ENCODE measurements around the gene RAMP2.
A peak's percentile ranks its signal among the peaks of the same experiment; 100 is the strongest.

The RAMP2 gene

DNA sequence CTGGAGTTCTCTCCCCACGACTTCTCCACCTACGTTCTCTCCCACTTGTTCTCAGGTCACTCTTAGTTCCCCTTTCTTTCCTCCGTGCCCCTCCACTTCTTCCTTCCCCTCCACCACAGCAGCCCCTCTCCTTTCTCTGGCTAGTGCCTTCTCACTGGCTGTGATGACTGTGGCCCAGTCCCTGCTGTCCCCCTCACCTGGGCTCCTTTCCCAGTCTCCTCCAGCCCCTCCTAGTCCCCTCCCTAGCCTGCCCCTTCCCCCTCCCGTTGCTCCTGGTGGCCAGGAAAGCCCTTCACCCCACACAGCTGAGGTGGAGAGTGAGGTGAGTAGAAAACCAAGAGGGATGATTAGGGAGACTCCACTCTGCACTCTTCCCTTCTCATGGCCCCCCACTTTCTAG is 34.0 kb downstream of the RAMP2 start:
- no peak for DNase-seq

DNA sequence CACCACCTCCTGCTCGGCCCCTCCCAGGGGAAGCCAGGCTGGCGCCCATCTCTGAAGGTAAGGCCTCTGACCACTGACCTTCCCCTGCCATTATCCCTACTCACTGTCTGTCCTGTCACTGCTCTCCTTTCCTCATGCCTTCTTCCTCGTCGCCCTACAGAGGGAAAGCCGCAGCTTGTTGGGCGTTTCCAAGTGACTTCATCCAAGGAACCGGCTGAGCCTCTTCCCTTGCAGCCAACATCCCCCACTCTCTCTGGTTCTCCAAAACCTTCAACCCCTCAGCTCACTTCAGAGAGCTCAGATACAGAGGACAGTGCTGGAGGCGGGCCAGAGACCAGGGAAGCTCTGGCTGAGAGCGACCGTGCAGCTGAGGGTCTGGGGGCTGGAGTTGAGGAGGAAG is 34.4 kb downstream of the RAMP2 start:
- DNase-seq, result no peak

DNA sequence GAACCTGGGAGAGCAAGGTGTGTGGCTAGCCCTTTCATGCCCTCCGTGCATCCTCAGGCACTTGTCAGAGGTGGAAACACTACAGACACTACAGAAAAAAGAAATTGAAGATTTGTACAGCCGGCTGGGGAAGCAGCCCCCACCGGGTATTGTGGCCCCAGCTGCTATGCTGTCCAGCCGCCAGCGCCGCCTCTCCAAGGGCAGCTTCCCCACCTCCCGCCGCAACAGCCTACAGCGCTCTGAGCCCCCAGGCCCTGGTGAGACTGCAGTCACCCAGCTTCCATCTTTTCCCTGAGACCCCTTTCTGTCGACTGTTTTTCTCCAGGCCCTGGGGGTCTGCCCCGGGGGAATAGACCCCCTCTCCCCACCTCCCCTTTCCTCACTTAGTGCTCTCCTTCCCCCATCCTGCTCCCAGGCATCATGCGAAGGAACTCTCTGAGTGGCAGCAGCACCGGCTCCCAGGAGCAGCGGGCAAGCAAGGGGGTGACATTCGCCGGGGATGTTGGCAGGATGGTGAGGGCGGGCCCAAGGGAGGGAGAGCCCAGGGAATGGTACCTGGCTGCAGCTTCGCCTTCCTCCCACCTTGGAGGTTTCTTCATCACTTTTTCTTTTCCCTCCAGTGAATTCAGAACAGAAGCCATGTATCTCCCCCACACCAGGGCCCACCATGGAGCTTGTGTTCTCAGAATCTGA is 35.2 kb downstream of the RAMP2 start:
- no peak for DNase-seq

DNA sequence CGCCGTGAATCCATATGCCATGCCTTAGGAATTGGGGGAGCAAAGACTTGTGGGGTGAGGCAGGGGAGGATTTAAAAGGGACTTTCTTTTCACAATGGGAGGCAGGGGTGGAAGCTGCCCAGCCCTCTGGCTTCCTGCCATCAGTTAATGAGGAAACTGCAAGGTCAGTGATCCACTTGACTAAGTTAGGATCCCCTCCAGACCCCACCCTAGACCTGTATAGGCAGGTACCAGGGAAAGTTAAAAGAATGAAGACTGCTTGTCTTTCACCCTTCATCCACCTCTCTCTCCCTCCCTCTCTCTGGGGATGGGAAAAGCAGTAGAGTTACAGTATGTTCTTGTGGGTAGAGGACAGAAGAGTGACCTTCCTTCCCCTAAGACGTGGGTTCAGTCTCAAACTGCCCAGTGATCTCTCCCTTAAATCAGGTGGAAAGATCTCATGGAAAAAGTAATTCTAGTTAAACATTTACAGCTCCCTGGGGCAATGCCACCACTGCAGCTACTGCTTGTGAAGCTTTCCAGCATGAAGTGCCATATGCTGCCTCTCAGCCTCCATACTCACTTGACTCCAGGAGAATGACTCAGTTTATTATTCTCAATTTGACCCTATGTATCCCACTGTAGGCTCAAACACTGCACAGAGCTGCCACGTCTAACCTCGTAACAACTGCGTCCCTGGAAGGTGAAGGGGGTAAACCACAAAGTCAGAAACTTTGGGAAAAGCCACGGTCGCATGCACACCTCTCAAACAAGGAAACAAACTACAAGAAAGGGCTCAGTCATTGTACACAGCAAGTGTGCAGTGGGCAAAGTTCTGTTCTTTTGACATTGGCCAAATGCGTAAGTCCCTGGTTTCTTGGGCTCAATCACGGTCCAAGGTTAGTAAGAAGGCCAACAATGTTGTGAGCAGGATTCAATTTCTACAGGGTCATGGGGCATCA is 36.3 kb downstream of the RAMP2 start:
- DNase-seq, result no peak

DNA sequence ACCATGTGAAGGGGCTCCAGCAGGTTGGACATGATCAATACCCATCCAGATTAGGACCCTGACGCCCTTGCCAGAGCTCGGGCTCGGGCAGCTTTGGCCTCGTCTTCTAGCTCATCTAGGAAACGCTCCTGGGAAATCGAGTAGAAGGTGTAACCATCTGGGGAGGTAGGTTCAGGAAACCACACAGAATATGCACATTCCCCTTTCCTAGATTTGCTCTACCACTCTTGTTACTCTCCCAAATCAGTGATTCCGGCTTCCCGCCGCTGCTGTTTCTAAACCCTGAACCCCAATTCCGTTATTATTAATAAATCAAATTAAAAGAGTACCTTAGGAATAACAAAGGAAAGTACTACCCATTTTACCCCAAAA is 37.0 kb downstream of the RAMP2 start:
- DNase-seq, result no peak

DNA sequence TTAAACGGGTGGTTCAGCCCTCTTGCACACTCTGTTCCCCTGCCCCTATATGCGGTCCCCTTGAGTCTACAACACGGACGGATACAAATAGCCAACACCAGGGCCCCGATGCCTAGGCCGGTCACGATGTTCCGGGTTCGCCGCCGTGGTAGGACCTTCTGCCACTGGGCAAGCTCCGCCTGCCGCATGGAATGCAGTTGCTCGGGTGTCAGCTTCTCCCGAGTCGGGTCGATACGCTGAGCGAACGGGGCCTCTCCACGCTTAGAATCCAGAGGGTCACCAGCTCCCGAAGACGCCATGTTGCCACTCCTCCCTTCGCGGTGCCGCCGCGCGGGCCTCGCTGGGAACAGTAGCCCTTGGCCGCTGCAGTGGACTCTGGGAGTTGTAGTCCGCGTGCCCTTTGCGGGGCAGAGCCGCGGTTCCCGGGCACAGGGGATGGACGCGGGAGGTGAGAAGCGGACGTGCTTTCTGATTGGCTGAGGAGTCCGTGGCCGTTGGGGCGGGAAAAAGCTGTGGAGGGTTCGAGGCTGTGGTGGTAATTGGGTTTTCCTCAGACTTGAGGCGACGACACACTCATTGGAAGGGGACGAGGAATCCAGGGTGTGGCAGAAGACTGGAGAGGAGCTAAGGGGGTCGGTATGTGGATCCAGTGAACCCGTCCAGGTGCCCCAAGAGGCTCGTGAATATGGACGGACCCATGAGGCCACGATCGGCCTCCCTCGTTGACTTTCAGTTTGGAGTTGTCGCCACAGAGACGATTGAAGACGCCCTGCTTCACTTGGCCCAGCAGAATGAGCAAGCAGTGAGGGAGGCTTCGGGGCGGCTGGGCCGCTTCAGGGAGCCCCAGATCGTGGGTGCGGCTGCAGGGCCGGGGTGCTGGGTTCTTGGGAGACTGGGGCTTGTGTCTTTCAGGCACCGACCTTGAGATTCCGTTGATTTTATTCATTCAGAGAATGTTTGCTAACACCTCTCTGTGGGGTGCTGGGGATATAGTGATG is 37.7 kb downstream of the RAMP2 start, which contains the start of the genes CNTD1 and COA3:
Gene CNTD1, plus strand, starts transcription at position 479 of the 998 bp plus-strand sequence. Its CDS starts 207 bp downstream, at position 686.
Gene COA3, minus strand, starts transcription at position 322 of the 998 bp plus-strand sequence. Its CDS starts 23 bp downstream, at position 299.
- DNase-seq, result peak; percentile 84 to 92 (median 88)

DNA sequence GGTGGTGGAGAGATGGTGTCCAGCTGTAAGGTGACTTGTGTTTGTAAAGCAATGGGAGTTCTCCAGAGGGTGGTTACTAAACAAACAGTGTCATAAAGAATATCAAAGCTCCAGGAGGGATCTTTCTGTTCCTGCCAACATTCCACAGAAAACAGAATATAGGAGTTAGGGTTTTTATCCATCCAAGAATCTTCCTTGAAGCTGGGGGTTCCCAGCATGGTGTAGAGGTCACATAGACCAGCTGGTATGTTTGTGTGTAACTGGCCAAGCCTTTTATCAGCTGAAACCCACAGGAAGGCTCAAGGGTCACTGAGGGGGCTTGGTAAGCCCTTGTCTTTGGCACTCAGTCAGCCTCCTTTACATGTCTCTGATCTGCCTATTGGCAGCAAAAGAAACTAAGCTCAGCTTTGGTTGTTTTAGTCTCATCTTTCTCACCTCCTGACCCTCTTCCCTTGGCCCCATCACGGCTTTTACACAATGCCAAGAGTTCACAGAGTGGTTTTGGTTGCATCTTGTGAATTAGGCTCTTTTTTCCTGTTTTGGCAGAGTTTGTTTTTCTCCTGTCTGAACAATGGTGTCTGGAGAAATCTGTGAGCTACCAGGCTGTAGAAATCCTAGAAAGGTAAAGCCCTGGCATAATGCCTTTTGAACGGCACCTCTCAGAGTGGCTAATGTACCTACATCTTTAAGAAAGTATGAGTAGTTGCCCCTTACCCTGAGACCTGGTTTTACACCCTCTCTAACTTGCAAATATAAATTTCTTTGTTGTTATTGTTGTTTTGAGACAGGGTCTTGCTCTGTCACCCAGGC is 42.3 kb downstream of the RAMP2 start:
- DNase-seq, result no peak

DNA sequence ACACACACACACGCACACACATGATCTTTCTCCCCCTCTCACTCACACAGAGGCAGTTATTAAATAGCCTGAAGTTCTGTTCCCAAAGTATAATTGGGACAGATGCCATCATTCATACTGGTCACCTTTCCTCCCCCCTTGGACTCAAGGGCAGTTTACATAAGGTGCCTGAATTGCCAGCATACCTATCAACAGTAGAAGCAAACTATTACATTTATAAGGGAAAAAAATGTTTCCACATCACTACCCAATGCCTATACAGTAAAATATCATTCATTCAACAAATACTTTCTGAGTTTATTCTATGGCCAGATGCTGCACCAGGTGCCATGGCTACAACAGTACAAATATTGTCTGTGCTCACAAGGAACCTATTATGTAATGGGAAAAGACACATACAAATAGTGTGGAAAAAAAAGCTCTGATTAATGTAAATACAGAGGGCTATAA is 43.9 kb downstream of the RAMP2 start:
- no peak for DNase-seq

DNA sequence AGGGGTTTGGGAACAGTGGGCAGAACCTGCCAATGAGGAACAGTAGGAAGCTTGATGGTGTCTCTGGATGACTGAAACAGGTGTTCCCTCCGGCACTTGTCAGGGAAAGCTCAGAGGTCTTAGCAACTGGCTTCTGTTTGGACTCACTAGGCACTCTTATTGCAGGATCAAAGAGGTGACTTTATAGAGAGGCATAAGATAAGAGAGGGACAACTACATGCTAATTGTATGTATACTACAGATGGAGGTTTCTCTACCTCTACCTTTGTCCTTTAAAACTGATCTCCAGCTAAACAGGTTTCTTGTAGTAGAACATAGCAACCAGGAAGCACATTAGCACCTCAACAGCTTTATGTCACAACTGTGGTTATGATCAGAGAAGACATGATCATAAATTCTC is 45.2 kb downstream of the RAMP2 start:
- DNase-seq, result no peak

DNA sequence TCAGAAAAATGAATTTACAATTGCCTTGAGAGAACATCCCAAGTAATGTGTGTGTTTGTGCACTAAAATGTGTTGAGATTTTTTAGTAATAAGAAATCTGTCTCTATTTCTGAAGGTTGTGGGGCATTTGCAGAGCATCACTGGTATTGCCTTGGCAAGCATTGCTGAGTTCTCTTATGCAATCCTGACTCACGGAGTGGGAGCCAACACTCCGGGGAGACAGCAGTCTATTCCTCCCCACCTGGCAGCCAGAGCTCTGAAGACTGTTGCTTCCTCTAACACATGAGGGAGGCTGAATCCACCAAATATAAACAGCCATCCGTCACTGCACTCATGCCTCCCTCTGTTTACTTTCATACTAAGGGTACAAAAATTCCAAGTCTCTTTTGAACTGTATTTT is 48.2 kb downstream of the RAMP2 start:
- no peak for DNase-seq
